Measurements from ENCODE around the gene MICALL2.

Gene MICALL2

DNA sequence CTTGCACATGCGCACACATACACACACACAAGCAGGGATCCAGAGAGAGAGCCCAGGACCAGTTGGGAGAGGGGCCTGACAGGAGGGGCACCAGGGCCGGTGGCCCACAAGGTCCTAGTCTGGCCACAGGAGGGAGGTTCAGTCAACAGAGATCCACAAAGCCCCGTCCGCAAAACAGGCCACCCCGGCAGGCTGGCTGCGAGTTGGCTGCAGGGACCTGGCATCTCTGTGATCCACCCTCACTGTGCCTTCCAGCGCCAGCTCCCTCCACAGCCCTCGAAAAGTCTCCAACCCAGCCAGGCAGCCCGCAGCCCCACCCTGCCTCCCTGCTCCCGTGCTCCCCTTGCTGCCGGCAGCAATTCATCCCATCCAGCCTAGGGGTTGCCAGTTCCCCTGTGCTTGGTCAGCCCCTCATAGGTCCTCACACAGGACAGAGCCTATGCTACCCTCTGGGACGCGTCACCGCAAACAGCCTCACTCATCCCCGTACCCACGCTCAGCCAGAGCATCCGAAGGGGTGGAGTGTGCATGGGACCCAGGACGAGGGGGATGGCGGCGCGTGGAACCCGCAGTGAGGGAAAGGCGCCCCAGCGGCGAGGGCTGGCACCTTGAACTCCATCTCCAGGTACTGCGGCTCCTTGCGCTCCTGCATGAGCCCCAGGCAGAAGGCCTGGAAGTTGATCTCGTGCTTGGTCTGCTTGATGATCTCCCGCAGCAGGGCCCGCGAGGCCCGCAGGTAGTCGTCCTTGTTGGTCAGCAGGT lies 37.4 kb upstream of the MICALL2 start:
- DNase-seq (ENCODE audit: low read depth), result no peak
- TF ChIP-seq, protein P1, sequence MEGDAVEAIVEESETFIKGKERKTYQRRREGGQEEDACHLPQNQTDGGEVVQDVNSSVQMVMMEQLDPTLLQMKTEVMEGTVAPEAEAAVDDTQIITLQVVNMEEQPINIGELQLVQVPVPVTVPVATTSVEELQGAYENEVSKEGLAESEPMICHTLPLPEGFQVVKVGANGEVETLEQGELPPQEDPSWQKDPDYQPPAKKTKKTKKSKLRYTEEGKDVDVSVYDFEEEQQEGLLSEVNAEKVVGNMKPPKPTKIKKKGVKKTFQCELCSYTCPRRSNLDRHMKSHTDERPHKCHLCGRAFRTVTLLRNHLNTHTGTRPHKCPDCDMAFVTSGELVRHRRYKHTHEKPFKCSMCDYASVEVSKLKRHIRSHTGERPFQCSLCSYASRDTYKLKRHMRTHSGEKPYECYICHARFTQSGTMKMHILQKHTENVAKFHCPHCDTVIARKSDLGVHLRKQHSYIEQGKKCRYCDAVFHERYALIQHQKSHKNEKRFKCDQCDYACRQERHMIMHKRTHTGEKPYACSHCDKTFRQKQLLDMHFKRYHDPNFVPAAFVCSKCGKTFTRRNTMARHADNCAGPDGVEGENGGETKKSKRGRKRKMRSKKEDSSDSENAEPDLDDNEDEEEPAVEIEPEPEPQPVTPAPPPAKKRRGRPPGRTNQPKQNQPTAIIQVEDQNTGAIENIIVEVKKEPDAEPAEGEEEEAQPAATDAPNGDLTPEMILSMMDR (IDR thresholded peaks at IDR 0.05; ENCODE audit: low read length, missing control alignments), result no peak
- H3K4me3 ChIP-seq (replicated peaks; ENCODE audit: low read depth, low read length), result no peak overlapping the region

DNA sequence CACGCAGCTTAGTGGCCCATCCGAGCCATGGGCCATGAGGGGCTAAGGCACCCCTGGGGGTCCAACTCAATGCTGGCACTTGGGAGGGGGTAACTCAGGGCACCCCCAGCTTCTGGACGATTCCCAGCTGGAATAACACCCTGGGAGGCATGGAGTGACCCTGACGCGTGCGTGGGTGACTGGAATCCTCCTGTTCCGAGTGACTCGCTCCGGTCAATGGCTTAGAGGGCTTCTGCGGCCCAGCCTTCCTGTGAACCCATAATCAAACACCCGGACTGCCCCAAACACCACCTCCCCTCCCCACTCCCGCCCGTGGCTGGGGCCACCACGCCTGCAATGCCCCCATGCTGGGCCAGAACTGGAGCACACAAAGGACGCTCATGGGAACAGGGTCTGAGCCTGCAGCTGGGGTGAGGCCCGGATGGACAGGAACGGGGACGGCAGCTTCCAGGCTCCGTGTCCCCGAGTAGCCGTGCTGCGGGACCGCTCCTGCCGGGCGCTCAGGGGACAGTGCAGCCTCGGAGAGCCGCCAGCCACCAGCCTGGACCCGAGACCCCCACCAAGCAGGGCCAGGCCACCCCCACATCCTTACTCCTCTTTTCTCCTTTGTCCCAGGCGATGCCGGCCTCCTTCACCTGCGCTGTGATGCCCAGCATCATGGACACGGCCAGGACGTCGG lies 36.4 kb upstream of the MICALL2 start:
- TF ChIP-seq, protein P1 (IDR thresholded peaks at IDR 0.05; ENCODE audit: low read length, missing control alignments), result no peak
- H3K4me3 ChIP-seq (replicated peaks; ENCODE audit: low read depth, low read length), result no peak overlapping the region
- DNase-seq (ENCODE audit: low read depth), result no peak

DNA sequence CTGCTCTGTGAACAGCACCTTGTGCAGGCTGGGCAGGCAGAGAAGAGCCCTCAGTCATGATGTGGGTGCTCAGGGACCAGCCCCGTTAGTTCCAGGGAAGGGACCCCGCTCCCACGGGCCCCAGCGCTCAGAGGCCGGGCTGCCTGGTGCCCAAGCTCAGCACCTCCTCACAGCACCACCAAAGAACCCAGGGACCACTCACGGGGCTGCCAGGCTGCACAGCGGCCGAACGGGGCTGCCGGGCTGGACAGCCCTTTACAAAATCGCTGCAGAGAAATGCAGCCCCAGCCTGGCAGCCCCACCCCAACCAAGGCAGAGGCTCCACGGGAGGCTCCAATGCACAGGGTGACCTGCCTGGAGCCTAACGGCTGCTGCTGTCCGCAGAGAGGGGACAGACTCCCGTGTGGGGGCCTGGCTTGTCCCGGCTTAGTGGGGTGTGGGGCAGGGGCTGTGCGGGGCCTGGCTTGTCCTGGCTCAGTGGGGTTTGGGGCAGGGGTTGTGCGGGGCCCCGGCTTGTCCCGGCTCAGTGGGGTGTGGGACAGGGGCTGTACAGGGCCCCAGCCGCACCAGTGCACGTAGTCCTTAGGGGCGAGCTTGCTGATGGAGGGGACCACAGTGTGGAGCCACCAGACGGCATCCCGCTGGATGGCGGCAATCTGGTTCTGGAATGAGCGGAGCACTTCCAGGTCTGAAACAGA lies 35.7 kb upstream of the MICALL2 start:
- H3K4me3 ChIP-seq (replicated peaks; ENCODE audit: low read depth, low read length), result no peak overlapping the region
- no peak for DNase-seq (ENCODE audit: low read depth)
- TF ChIP-seq, protein P1 (IDR thresholded peaks at IDR 0.05; ENCODE audit: low read length, missing control alignments), result no peak

DNA sequence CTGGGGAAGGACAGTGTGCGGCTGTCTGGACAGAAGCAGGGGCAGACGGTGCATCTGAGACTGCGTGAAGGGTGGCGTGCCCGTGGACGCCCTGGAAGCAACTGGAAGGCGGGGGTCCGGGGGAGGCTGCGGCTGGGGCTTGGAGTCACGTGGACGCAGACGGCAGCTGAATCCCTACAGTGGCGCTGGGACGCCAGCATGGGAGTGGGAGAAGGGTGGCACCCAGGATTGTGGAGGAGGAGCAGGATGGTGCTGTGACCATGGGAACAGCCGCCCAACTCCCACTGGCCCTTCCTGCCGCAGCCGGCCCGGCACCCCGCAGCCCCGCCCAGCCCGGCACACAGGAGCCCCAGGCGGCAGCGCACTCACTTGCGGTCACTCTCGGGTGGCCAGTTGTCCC lies 35.2 kb upstream of the MICALL2 start:
- DNase-seq (ENCODE audit: low read depth), result no peak
- TF ChIP-seq, protein P1 (IDR thresholded peaks at IDR 0.05; ENCODE audit: low read length, missing control alignments), result no peak
- no peak overlapping the region for H3K4me3 ChIP-seq (replicated peaks; ENCODE audit: low read depth, low read length)

DNA sequence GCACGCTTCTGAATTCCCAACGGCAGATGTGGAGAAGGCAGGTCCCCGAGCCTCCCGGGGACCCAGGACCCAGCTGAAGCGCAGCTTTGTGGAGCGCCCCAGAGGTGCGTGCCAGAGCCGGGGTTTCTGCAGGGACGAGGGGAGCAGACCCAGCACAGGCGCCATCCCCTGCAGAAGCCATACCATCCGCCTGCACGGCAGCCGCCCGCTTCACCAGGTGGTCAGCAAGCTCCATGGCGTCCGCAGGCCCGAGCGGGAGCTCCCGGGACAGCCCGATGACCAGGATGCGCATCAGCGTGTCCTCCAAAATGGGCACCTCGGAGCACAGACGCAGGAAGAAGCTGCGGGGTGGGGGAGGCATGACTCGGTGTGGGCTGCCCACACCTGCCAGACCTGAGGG lies 34.3 kb upstream of the MICALL2 start:
- TF ChIP-seq, protein P1 (IDR thresholded peaks at IDR 0.05; ENCODE audit: low read length, missing control alignments), result no peak
- no peak for DNase-seq (ENCODE audit: low read depth)
- H3K4me3 ChIP-seq (replicated peaks; ENCODE audit: low read depth, low read length), result no peak overlapping the region

DNA sequence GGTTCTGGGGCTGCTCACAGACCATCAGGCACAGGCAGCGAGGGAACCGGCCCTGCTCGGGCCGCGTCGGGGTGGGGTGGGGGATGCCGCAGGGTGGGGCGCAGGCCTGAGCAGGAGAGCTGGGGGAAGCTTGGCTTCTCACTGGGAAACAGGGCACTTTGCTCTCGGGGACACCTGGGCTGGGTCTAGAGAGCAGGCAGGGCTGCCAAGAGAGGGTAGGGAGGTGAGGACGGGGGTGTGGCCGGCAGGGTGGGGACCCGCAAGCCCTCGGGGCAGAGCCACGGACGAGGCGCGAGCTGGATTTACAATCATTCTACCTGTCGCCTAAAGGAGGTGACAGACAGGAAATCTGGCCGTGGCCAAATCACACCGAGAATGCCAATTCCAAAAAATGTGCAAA lies 33.9 kb upstream of the MICALL2 start:
- TF ChIP-seq, protein P1 (IDR thresholded peaks at IDR 0.05; ENCODE audit: low read length, missing control alignments), result no peak
- no peak for DNase-seq (ENCODE audit: low read depth)
- no peak overlapping the region for H3K4me3 ChIP-seq (replicated peaks; ENCODE audit: low read depth, low read length)
